NT2/D1 (cell line): ENCODE measurements around the gene CAPN13.

Experiments
- YY1 ChIP-seq: IDR thresholded peaks from 2 replicates; pipeline ENCODE4 v1.6.1; 2011; ENCODE audit not compliant: insufficient read length, insufficient read depth
- ZNF274 ChIP-seq: IDR thresholded peaks from 2 replicates; pipeline ENCODE4 v1.6.1; 2011; ENCODE audit warnings: mild to moderate bottlenecking, low read depth, low read length

DNA sequence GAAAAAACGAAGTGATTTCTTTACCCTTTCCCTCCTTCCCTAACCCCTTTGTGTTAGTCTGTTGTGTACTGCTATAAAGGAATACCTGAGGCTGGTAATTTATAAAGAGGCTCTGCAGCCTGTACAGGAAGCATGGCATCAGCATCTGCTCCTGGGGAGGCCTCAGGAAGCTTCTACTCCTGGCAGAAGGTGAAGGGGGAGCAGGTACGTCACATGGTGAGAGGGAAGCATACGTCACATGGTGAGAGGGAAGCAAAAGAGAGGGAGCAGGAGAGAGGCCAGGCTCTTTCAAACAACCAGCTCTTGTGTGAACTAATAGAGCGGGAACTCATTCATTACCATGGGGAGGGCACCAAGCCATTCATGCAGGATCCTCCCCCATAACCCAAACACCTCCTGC, 126.2 kb downstream of the CAPN13 start:
- TF ChIP-seq YY1 (no peak), ZNF274 (no peak)
